ENCODE data around the gene RIPOR3. TPM values are rescaled to one million over a fixed set of nuclear protein-coding genes. Genes with fewer than 3 reads are reported as not detected.

Gene RIPOR3
- polyA plus RNA-seq, 1 donor from 2014 or later = not detected

GRCh38 chr20:50693001-50693400 lies 1.7 kb upstream of the RIPOR3 start:
- Histone ChIP-seq H3K27me3 (ENCODE audit: insufficient read depth, low read depth, low read length) (peaks cover 10% of the 10 kb centered on the region), H3K9ac (ENCODE audit: low read length) (no peak overlapping the region), H3K4me2 (ENCODE audit: low read length) (no peak overlapping the region), H3K9me2 (ENCODE audit: insufficient read depth, low read length) (no peaks in the 10 kb centered on the region), H3F3A (ENCODE audit: insufficient read depth, low read length, poor library complexity, severe bottlenecking) (no peaks in the 10 kb centered on the region), H3K4me3 (ENCODE audit: low read length) (no peak overlapping the region), H3K79me2 (replicated peaks; ENCODE audit: insufficient read depth, low read length) (no peaks in the 10 kb centered on the region), H2AFZ (ENCODE audit: low read depth, low read length) (no peak overlapping the region), H3K27ac (ENCODE audit: low read length) (no peak overlapping the region), H3K36me3 (ENCODE audit: insufficient read depth, low read length) (no peaks in the 10 kb centered on the region), H3K9me3 (ENCODE audit: low read length) (no peaks in the 10 kb centered on the region), H4K20me1 (ENCODE audit: insufficient read depth) (no peaks in the 10 kb centered on the region)
- TF ChIP-seq POLR2AphosphoS5 (IDR thresholded peaks at IDR 0.05) (no peak), EZH2 (IDR thresholded peaks at IDR 0.05; ENCODE audit: borderline replicate concordance, insufficient read depth, low read length, poor library complexity, severe bottlenecking) (no peak), MXI1 (conservative IDR thresholded peaks at IDR 0.05; ENCODE audit: poor library complexity, severe bottlenecking) (no peak), EP300 (conservative IDR thresholded peaks at IDR 0.05; ENCODE audit: poor library complexity, severe bottlenecking) (no peak), SMC3 (conservative IDR thresholded peaks at IDR 0.05; ENCODE audit: poor library complexity) (no peak), CTCF (IDR thresholded peaks at IDR 0.05; ENCODE audit: poor library complexity, severe bottlenecking) (no peak), TAF1 (IDR thresholded peaks at IDR 0.05; ENCODE audit: low read depth) (no peak), REST (IDR thresholded peaks at IDR 0.05; ENCODE audit: borderline replicate concordance) (no peak), RAD21 (conservative IDR thresholded peaks at IDR 0.05) (no peak)

- H3K9me2 ChIP-seq (ENCODE audit: insufficient read depth, low read length) = no peaks in the 10 kb centered on the region
- no peaks in the 10 kb centered on the region for H3K79me2 ChIP-seq (replicated peaks; ENCODE audit: insufficient read depth, low read length)
- H3K36me3 ChIP-seq (ENCODE audit: insufficient read depth, low read length) = no peaks in the 10 kb centered on the region
- no peak overlapping the region for H2AFZ ChIP-seq (ENCODE audit: low read depth, low read length)
- no peak overlapping the region for H3K4me2 ChIP-seq (ENCODE audit: low read length)
- no peaks in the 10 kb centered on the region for H3K9me3 ChIP-seq (ENCODE audit: low read length)
- TF ChIP-seq EP300 (conservative IDR thresholded peaks at IDR 0.05; ENCODE audit: poor library complexity, severe bottlenecking) (no peak), SMC3 (conservative IDR thresholded peaks at IDR 0.05; ENCODE audit: poor library complexity) (no peak), POLR2AphosphoS5 (IDR thresholded peaks at IDR 0.05) (no peak), RAD21 (conservative IDR thresholded peaks at IDR 0.05) (no peak), TAF1 (IDR thresholded peaks at IDR 0.05; ENCODE audit: low read depth) (no peak), EZH2 (IDR thresholded peaks at IDR 0.05; ENCODE audit: borderline replicate concordance, insufficient read depth, low read length, poor library complexity, severe bottlenecking) (no peak), CTCF (IDR thresholded peaks at IDR 0.05; ENCODE audit: poor library complexity, severe bottlenecking) (no peak), MXI1 (conservative IDR thresholded peaks at IDR 0.05; ENCODE audit: poor library complexity, severe bottlenecking) (no peak), REST (IDR thresholded peaks at IDR 0.05; ENCODE audit: borderline replicate concordance) (no peak)
- no peak overlapping the region for H3K4me3 ChIP-seq (ENCODE audit: low read length)
- peaks cover 10% of the 10 kb centered on the region for H3K27me3 ChIP-seq (ENCODE audit: insufficient read depth, low read depth, low read length)
- no peaks in the 10 kb centered on the region for H4K20me1 ChIP-seq (ENCODE audit: insufficient read depth)
- H3K9ac ChIP-seq (ENCODE audit: low read length) = no peak overlapping the region
- H3F3A ChIP-seq (ENCODE audit: insufficient read depth, low read length, poor library complexity, severe bottlenecking) = no peaks in the 10 kb centered on the region
- no peak overlapping the region for H3K27ac ChIP-seq (ENCODE audit: low read length)
These were observed 1.2 kb upstream of the RIPOR3 start for GRCh38 chr20:50692552-50692933.
